Epithelial cell of alveolus of lung (primary cell): ENCODE results near the gene CCDC6. TPM values are rescaled to one million over a fixed set of nuclear protein-coding genes. Genes with fewer than 3 reads are reported as not detected.

Experiments
- total RNA-seq: library from RNA; depleted of rRNA; stranded (reverse); fragments of >200 nt; gene quantifications from 2 replicates; pipeline ENCODE4 v1.2.1, GENCODE V29; 2015

CCDC6 gene
- 32.6 and 36.7 TPM in 2 replicates for total RNA-seq

DNA sequence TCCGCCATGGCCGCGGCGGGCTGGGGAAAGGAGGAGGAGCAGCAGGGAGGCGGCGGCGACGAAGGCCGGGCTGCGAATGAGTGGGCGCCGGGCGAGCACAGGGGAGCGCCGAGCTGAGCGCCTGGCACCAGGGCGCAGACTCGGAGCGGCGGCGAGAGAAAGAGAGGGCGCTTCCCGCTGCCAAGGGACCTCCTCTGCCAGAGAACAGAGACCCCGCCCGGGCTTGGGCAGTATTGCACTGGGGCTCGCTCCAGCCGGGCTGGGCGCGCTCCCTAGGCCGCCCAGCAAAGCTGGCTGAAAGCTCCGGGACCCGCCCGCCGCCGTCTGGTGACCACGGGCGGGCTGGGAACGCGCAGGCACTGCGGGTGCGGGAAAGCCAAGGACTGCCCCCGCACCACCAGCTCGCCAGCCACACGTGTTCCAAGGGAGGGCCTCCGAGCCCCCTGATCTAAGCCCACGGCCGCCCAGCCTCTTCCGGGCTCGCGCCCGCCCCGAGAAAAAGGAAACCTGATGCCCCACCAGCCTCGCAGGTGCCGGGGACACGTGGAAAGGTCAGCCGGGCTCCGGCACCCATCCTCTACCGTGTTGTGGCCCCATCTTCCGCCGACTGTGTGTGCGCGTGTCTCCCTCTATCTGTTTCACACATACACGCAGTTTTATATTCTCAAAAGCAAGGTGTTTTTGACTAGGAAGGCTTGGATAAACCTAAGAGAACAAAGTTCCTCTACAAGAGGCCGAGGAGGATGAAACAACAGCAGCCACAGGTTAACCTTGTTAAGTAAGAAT is at the start of gene CCDC6:
CCDC6 (minus strand) TSS at position 140 of the 786 bp plus-strand sequence; CDS start at position 8, 132 bp downstream.

DNA sequence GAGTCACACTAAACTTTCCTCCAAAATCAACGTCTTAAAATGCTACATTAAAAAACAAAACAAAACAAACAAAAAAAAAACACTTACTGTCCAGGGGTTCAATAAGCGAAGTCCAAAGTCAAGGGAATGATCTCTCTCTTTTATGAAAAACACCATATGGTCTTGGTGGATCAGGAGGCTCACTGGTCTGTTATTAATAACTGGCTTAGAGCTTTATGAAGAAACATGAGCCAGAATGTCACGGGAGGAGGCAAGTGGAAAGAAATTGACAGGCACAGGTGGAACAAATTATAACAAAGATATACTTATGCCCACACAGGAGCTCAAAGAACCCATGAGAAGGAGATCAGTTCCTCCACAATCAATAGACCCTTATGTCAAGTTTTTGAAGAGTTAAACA is 153.1 kb downstream of the CCDC6 start, which contains the start of gene MRLN:
MRLN (minus strand) TSS at position 189 of the 400 bp plus-strand sequence.

Other genes starting within 250 kb of the CCDC6 start
- 0.91 and 1.7 TPM in 2 replicates for gene SLC16A9, start 196.7 kb downstream of the CCDC6 start, total RNA-seq
- not detected in 2 replicates for gene MRLN, start 153.1 kb downstream of the CCDC6 start, total RNA-seq